IMR-90 (cell line): Measurements from ENCODE around the gene ZNF582. TPM values are rescaled to one million over a fixed set of nuclear protein-coding genes. Genes with fewer than 3 reads are reported as not detected.
A peak's percentile ranks its signal among the peaks of the same experiment; 100 is the strongest.

ENCODE experiments used
- ATAC-seq: fragments of 200-7000 bp; cut with Tn5 transposase; 2 replicates; pipeline ENCODE4 v1.9.1; 2020; ENCODE audit warnings: low read depth, mild to moderate bottlenecking, moderate library complexity
- BruUV-seq: library from RNA; stranded (reverse); fragments of 400-500 nt; replicated peaks from 2 replicates; lab custom pipeline; 2021; lab: Mats Ljungman, UMichigan
- CTCF ChIA-PET: fragments of 300-600 bp; formaldehyde crosslinking; extraction: SDS; loops from one replicate; lab custom pipeline; 2021; ENCODE audit warnings: antibody characterized with exemption; lab: Yijun Ruan, JAX
- POLR2A ChIA-PET: fragments of 300-600 bp; sonication (Branson Sonifier 250); formaldehyde crosslinking; loops from one replicate; lab custom pipeline; 2022; ENCODE audit warnings: antibody characterized with exemption; ENCODE audit not compliant: unreplicated experiment; lab: Charles Lee
- DNase-seq: peaks from one replicate; pipeline ENCODE4 v3.0.0; 2013
- H2AFZ ChIP-seq: replicated peaks from 2 replicates; pipeline ENCODE3; 2013; ENCODE audit warnings: low read length, mild to moderate bottlenecking; ENCODE audit not compliant: poor library complexity
- H2AK5ac ChIP-seq: 2 replicates; pipeline ENCODE4 v1.6.1; 2013; ENCODE audit warnings: low read depth, low read length, inconsistent platforms
- H2AK9ac ChIP-seq: replicated peaks from 2 replicates; pipeline ENCODE3; 2013; ENCODE audit warnings: mild to moderate bottlenecking, low read depth, low read length, moderate library complexity; ENCODE audit not compliant: poor library complexity
- H2BK120ac ChIP-seq: 2 replicates; pipeline ENCODE4 v1.6.1; 2013; ENCODE audit warnings: low read depth, low read length, inconsistent platforms
- H2BK15ac ChIP-seq: 3 replicates; pipeline ENCODE4 v1.6.1; 2013; ENCODE audit warnings: low read depth, low read length, inconsistent platforms
- H2BK20ac ChIP-seq: 2 replicates; pipeline ENCODE4 v1.6.1; 2013; ENCODE audit warnings: low read depth, mild to moderate bottlenecking, inconsistent platforms, low read length, moderate library complexity
- H2BK5ac ChIP-seq: 2 replicates; pipeline ENCODE4 v1.6.1; 2013; ENCODE audit warnings: mild to moderate bottlenecking, low read depth, low read length, inconsistent platforms; ENCODE audit not compliant: poor library complexity, severe bottlenecking
- H3K14ac ChIP-seq: replicated peaks from 2 replicates; pipeline ENCODE4 v1.6.1; 2013; ENCODE audit warnings: low read depth, low read length, inconsistent platforms
- H3K18ac ChIP-seq: 2 replicates; pipeline ENCODE4 v1.6.1; 2013; ENCODE audit warnings: low read depth, low read length, control low read depth
- H3K23ac ChIP-seq: 2 replicates; pipeline ENCODE4 v1.6.1; 2013; ENCODE audit warnings: low read depth, low read length, inconsistent platforms
- H3K27ac ChIP-seq: 2 replicates; pipeline ENCODE4 v1.5.1; 2013; ENCODE audit warnings: mild to moderate bottlenecking, control low read depth, low read length; ENCODE audit not compliant: insufficient read depth
- H3K27me3 ChIP-seq: 2 replicates; pipeline ENCODE4 v1.6.1; 2013; ENCODE audit warnings: low read length; ENCODE audit not compliant: control insufficient read depth, insufficient read depth
- H3K36me3 ChIP-seq: 2 replicates; pipeline ENCODE4 v1.6.1; 2013; ENCODE audit warnings: low read length, mixed read lengths; ENCODE audit not compliant: control insufficient read depth, insufficient read depth
- H3K4ac ChIP-seq: 2 replicates; pipeline ENCODE4 v1.6.1; 2013; ENCODE audit warnings: low read depth, low read length, inconsistent platforms
- H3K4me1 ChIP-seq: 2 replicates; pipeline ENCODE4 v1.6.1; 2013; ENCODE audit warnings: low read length, mixed read lengths; ENCODE audit not compliant: control insufficient read depth, insufficient read depth
- H3K4me2 ChIP-seq: 2 replicates; pipeline ENCODE4 v1.6.1; 2013; ENCODE audit warnings: low read depth, mild to moderate bottlenecking, control low read depth, low read length, moderate library complexity
- H3K4me3 ChIP-seq: 2 replicates; pipeline ENCODE4 v1.5.1; 2013; ENCODE audit warnings: low read depth, mild to moderate bottlenecking, control low read depth, low read length, moderate library complexity; ENCODE audit not compliant: insufficient read depth
- H3K56ac ChIP-seq: 2 replicates; pipeline ENCODE4 v1.6.1; 2013; ENCODE audit warnings: low read length, inconsistent platforms; ENCODE audit not compliant: insufficient read depth; ENCODE audit errors: extremely low read depth
- H3K79me1 ChIP-seq, 2 experiments: 2 replicates each; pipeline ENCODE4 v1.6.1; 2013; ENCODE audit warnings: low read length in 2 of 2, inconsistent platforms in 1 of 2, low read depth in 1 of 2
- H3K9ac ChIP-seq: 2 replicates; pipeline ENCODE4 v1.6.1; 2013; ENCODE audit warnings: low read depth, low read length, control low read depth
- H3K9me1 ChIP-seq: 2 replicates; pipeline ENCODE4 v1.6.1; 2013; ENCODE audit warnings: low read length, inconsistent platforms; ENCODE audit not compliant: insufficient read depth
- H3K9me3 ChIP-seq: 2 replicates; pipeline ENCODE4 v1.6.1; 2013; ENCODE audit warnings: low read length; ENCODE audit not compliant: control insufficient read depth, insufficient read depth
- H4K20me1 ChIP-seq: 2 replicates; pipeline ENCODE4 v1.6.1; 2013; ENCODE audit warnings: low read length, inconsistent platforms; ENCODE audit not compliant: insufficient read depth
- H4K5ac ChIP-seq: 2 replicates; pipeline ENCODE4 v1.6.1; 2013; ENCODE audit warnings: mild to moderate bottlenecking, low read depth, low read length, control low read depth
- H4K8ac ChIP-seq, 2 experiments: 2 replicates each; pipeline ENCODE4 v1.6.1; 2013; ENCODE audit warnings: low read depth in 2 of 2, low read length in 2 of 2, control low read depth in 1 of 2, inconsistent platforms in 1 of 2
- H4K91ac ChIP-seq: 2 replicates; pipeline ENCODE4 v1.6.1; 2013; ENCODE audit warnings: low read depth, low read length, inconsistent platforms; ENCODE audit not compliant: insufficient read depth
- CEBPB ChIP-seq: IDR thresholded peaks from 2 replicates; pipeline ENCODE4 v1.6.1; 2012; ENCODE audit warnings: low read depth, low read length, improper control_type of control experiment
- WGBS, 2 experiments: methylation state at CpG; one replicate each; pipeline versions ENCODE4 v1.1.5 to v1.1.7; 2013; ENCODE audit warnings: missing lambda C conversion rate in 2 of 2; ENCODE audit not compliant: insufficient read length in 1 of 2; ENCODE audit errors: extremely low coverage in 2 of 2; 5-methylcytosine and 5-hydroxymethylcytosine counted together
- dilution Hi-C: fragments of 300-500 bp; cut with HindIII; formaldehyde crosslinking; loops from one replicate; pipeline ENCODE4 v1.14.3; 2018; ENCODE audit warnings: low sequenced_read_pairs; ENCODE audit not compliant: unreplicated experiment
- in situ Hi-C: fragments of 300-500 bp; cut with MboI; formaldehyde crosslinking; loops from 3 replicates; pipeline ENCODE4 v1.14.3; 2019; ENCODE audit warnings: low sequenced_read_pairs, inconsistent platforms, mixed read lengths
- intact Hi-C: fragments of 100-400 bp; cut with micrococcal nuclease; formaldehyde crosslinking; loops from 2 replicates; pipeline ENCODE4 v1.10.0; 2022
- polyA plus RNA-seq, 3 experiments: library from polyadenylated mRNA; depleted of rRNA; stranded (reverse); fragments of >200 nt; gene quantifications; 2 replicates each; pipeline ENCODE4 v1.2.3, GENCODE V29; 2012; ENCODE audit warnings: low replicate concordance in 1 of 3
- total RNA-seq: library from RNA; depleted of rRNA; stranded (reverse); fragments of >200 nt; gene quantifications from 2 replicates; pipeline ENCODE4 v1.2.3, GENCODE V29; 2012
- TF ChIP-seq, protein P1 (sequence below): conservative IDR thresholded peaks from 2 replicates; pipeline ENCODE4 v1.5.1; 2012; ENCODE audit warnings: mild to moderate bottlenecking, low read depth, low read length, improper control_type of control experiment

The ZNF582 gene
- total and polyA plus RNA-seq, 2 of the 4 experiments (the other 2 are of a cell fraction) = 1.6 to 1.8 TPM

- POLR2A ChIA-PET = no interaction called here
- Histone ChIP-seq H2BK20ac (no peak overlapping the region), H2BK15ac (no peak overlapping the region), H4K20me1 (no peaks in the 10 kb centered on the region), H4K91ac (no peak overlapping the region), H3K4me2 (no peak overlapping the region), H4K8ac (no peak overlapping the region), H3K18ac (no peak overlapping the region), H2AK5ac (no peak overlapping the region), H4K5ac (no peak overlapping the region), H3K4me1 (no peaks in the 10 kb centered on the region), H3K36me3 (no peaks in the 10 kb centered on the region), H3K27ac (no peak overlapping the region), H3K9ac (no peak overlapping the region), H3K4ac (no peak overlapping the region), H2BK5ac (no peak overlapping the region), H3K9me3 (peaks cover 4% of the 10 kb centered on the region; the same call in 1 of the 2 replicates), H2BK120ac (no peak overlapping the region), H3K9me1 (no peaks in the 10 kb centered on the region), H3K4me3 (no peak overlapping the region), H2AK9ac (no peak overlapping the region), H3K56ac (no peak overlapping the region), H3K27me3 (no peaks in the 10 kb centered on the region), H3K23ac (no peak overlapping the region), H3K14ac (no peak overlapping the region), H3K79me1 (no peaks in the 10 kb centered on the region), H2AFZ (no peak overlapping the region)
- dilution Hi-C loops = no loop called here
- ATAC-seq (no peak), DNase-seq (no peak)
- WGBS, 2 experiments = no CpG with 5 or more reads among the region's 5 CpGs
- no peak for TF ChIP-seq CEBPB
- TF ChIP-seq, protein P1, sequence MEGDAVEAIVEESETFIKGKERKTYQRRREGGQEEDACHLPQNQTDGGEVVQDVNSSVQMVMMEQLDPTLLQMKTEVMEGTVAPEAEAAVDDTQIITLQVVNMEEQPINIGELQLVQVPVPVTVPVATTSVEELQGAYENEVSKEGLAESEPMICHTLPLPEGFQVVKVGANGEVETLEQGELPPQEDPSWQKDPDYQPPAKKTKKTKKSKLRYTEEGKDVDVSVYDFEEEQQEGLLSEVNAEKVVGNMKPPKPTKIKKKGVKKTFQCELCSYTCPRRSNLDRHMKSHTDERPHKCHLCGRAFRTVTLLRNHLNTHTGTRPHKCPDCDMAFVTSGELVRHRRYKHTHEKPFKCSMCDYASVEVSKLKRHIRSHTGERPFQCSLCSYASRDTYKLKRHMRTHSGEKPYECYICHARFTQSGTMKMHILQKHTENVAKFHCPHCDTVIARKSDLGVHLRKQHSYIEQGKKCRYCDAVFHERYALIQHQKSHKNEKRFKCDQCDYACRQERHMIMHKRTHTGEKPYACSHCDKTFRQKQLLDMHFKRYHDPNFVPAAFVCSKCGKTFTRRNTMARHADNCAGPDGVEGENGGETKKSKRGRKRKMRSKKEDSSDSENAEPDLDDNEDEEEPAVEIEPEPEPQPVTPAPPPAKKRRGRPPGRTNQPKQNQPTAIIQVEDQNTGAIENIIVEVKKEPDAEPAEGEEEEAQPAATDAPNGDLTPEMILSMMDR = 0 out of 2 replicates have a peak, but pooled peaks have one; percentile 11
- CTCF ChIA-PET = interaction anchor here (0.6 to 0.9 kb wide), 3 partner anchors 13 to 95 kb away, joined by 3 to 4 read pairs (median 3); no protein-coding TSS in a partner anchor
- in situ Hi-C loops = loop anchor here (10.0 kb wide), 1 partner anchor 284 kb away; no protein-coding TSS in a partner anchor
- BruUV-seq = no TSS peak
- intact Hi-C loops = no loop called here
Observed at GRCh38 chr19:56348289-56348877, 45.0 kb downstream of the ZNF582 start.
